ENCODE results near the gene PATJ.
"Not testable (repeated sequence)": the region's sequence is repeated elsewhere in the genome, so short reads cannot be mapped to it uniquely, and the experiment has no call there.

Gene PATJ

GRCh38 chr1:62175568-62176179 lies 433.4 kb downstream of the PATJ start:
- TF ChIP-seq CTCF (conservative IDR thresholded peaks at IDR 0.05; ENCODE audit: low read depth, low read length) = peak; percentile 85
- DNase-seq (ENCODE audit: low read depth) = peak; percentile 72
- H3K4me3 ChIP-seq (ENCODE audit: low read depth, low read length) = no peak overlapping the region

- no peak overlapping the region for H3K4me3 ChIP-seq (ENCODE audit: low read depth, low read length)
- no peak for DNase-seq (ENCODE audit: low read depth)
- TF ChIP-seq CTCF (conservative IDR thresholded peaks at IDR 0.05; ENCODE audit: low read depth, low read length) = no peak
These were observed 434.5 kb downstream of the PATJ start for GRCh38 chr1:62176597-62177312.

- DNase-seq (ENCODE audit: low read depth) = no peak
- TF ChIP-seq CTCF (conservative IDR thresholded peaks at IDR 0.05; ENCODE audit: low read depth, low read length) = no peak
- H3K4me3 ChIP-seq (ENCODE audit: low read depth, low read length) = no peak overlapping the region
These were observed 435.3 kb downstream of the PATJ start for GRCh38 chr1:62177621-62178020.

- no peak for DNase-seq (ENCODE audit: low read depth)
- H3K4me3 ChIP-seq (ENCODE audit: low read depth, low read length) = no peak overlapping the region
These were observed 436.1 kb downstream of the PATJ start for GRCh38 chr1:62178372-62178771.

GRCh38 chr1:62180054-62180453 lies 437.8 kb downstream of the PATJ start:
- H3K4me3 ChIP-seq (ENCODE audit: low read depth, low read length); DNase-seq (ENCODE audit: low read depth): not testable (repeated sequence)

More at GRCh38 chr1:62178372-62178771, 436.1 kb downstream of the PATJ start:
- TF ChIP-seq CTCF (conservative IDR thresholded peaks at IDR 0.05; ENCODE audit: low read depth, low read length) = no peak

GRCh38 chr1:62180639-62181038 lies 438.4 kb downstream of the PATJ start:
- no peak for DNase-seq (ENCODE audit: low read depth)
- H3K4me3 ChIP-seq (ENCODE audit: low read depth, low read length) = no peak overlapping the region
- no peak for TF ChIP-seq CTCF (conservative IDR thresholded peaks at IDR 0.05; ENCODE audit: low read depth, low read length)

GRCh38 chr1:62181532-62181931 lies 439.3 kb downstream of the PATJ start:
- no peak for TF ChIP-seq CTCF (conservative IDR thresholded peaks at IDR 0.05; ENCODE audit: low read depth, low read length)
- H3K4me3 ChIP-seq (ENCODE audit: low read depth, low read length) = no peak overlapping the region
- no peak for DNase-seq (ENCODE audit: low read depth)

- not testable (repeated sequence) for DNase-seq (ENCODE audit: low read depth); H3K4me3 ChIP-seq (ENCODE audit: low read depth, low read length)
These were observed 439.9 kb downstream of the PATJ start for GRCh38 chr1:62182157-62182556.

GRCh38 chr1:62183164-62184020 lies 441.1 kb downstream of the PATJ start:
- DNase-seq (ENCODE audit: low read depth); H3K4me3 ChIP-seq (ENCODE audit: low read depth, low read length): not testable (repeated sequence)

Data from choroid plexus epithelial cell (primary cell).